KMS-11 (cell line): ENCODE data around the gene NKPD1.

ENCODE experiments used
- H2AFZ ChIP-seq: fragments of 200-600 bp; sonication (generic); 2 replicates; pipeline ENCODE4 v1.6.1; 2016; ENCODE audit warnings: antibody characterized with exemption, mixed run types, low read depth
- H3K27ac ChIP-seq: fragments of 200-600 bp; sonication (generic); 2 replicates; pipeline ENCODE4 v1.6.1; 2016; ENCODE audit warnings: mild to moderate bottlenecking, mixed run types
- H3K27me3 ChIP-seq: fragments of 200-600 bp; sonication (generic); 2 replicates; pipeline ENCODE4 v1.6.1; 2017; ENCODE audit warnings: mild to moderate bottlenecking, low read depth, mixed run types, moderate library complexity; ENCODE audit not compliant: insufficient read depth
- H3K36me3 ChIP-seq: fragments of 200-600 bp; sonication (generic); 2 replicates; pipeline ENCODE4 v1.6.1; 2017; ENCODE audit warnings: mild to moderate bottlenecking, mixed run types; ENCODE audit not compliant: insufficient read depth
- H3K4me1 ChIP-seq: fragments of 200-600 bp; sonication (generic); 2 replicates; pipeline ENCODE4 v1.6.1; 2016; ENCODE audit warnings: mild to moderate bottlenecking, low read depth, mixed run types; ENCODE audit not compliant: poor library complexity, severe bottlenecking
- H3K4me2 ChIP-seq: fragments of 200-600 bp; sonication (generic); 2 replicates; pipeline ENCODE4 v1.7.0; 2016; ENCODE audit warnings: mild to moderate bottlenecking, mixed run types
- H3K4me3 ChIP-seq: fragments of 200-600 bp; sonication (generic); IDR thresholded peaks from 2 replicates; pipeline ENCODE4 v1.6.1; 2017; ENCODE audit warnings: low read depth, low read length, mixed read lengths; ENCODE audit not compliant: insufficient read depth
- H3K79me2 ChIP-seq: fragments of 200-600 bp; sonication (generic); 2 replicates; pipeline ENCODE4 v1.6.1; 2016; ENCODE audit warnings: low read depth, mixed run types; ENCODE audit not compliant: insufficient read depth
- H3K9ac ChIP-seq: fragments of 200-600 bp; sonication (generic); 2 replicates; pipeline ENCODE4 v1.6.1; 2016; ENCODE audit warnings: mild to moderate bottlenecking, mixed run types
- H4K20me1 ChIP-seq: fragments of 200-600 bp; sonication (generic); 2 replicates; pipeline ENCODE4 v1.6.1; 2016; ENCODE audit warnings: mild to moderate bottlenecking, mixed run types; ENCODE audit not compliant: insufficient read depth
- CTCF ChIP-seq: fragments of 200-600 bp; sonication (generic); conservative IDR thresholded peaks from 2 replicates; pipeline ENCODE4 v1.6.1; 2017; ENCODE audit warnings: low read depth, mild to moderate bottlenecking, antibody characterized with exemption, low read length, moderate library complexity, mixed read lengths

The NKPD1 gene

GRCh38 chr19:45137179-45137761, 23.5 kb downstream of the NKPD1 start:
- TF ChIP-seq CTCF, result no peak
- Histone ChIP-seq H3K4me1 (peaks cover 84% of the 10 kb centered on the region), H3K4me2 (peak overlapping the region; percentile 99), H3K27ac (peak overlapping the region; percentile 93), H3K9ac (peak overlapping the region; percentile 70; the same call in 1 of the 2 replicates), H3K27me3 (no peaks in the 10 kb centered on the region), H3K79me2 (peaks cover 60% of the 10 kb centered on the region), H3K4me3 (no peak overlapping the region), H3K36me3 (no peaks in the 10 kb centered on the region), H2AFZ (0 out of 2 replicates have a peak overlapping the region, but pooled peaks have one; percentile 11), H4K20me1 (no peaks in the 10 kb centered on the region)

- Histone ChIP-seq H3K36me3 (no peaks in the 10 kb centered on the region), H3K27me3 (no peaks in the 10 kb centered on the region), H3K4me3 (no peak overlapping the region), H3K9ac (peak overlapping the region; percentile 70; the same call in 1 of the 2 replicates), H3K4me1 (peaks cover 90% of the 10 kb centered on the region), H3K4me2 (peak overlapping the region; percentile 99), H4K20me1 (no peaks in the 10 kb centered on the region), H3K27ac (peak overlapping the region; percentile 93), H3K79me2 (peaks cover 63% of the 10 kb centered on the region), H2AFZ (no peak overlapping the region)
- no peak for TF ChIP-seq CTCF
These were observed 24.1 kb downstream of the NKPD1 start for GRCh38 chr19:45136507-45137178.

- Histone ChIP-seq H3K4me1 (peaks cover 97% of the 10 kb centered on the region), H3K79me2 (peaks cover 67% of the 10 kb centered on the region), H3K4me2 (peak overlapping the region; percentile 99; the same call in 1 of the 2 replicates)
These were observed 25.5 kb downstream of the NKPD1 start for GRCh38 chr19:45135176-45135885.

GRCh38 chr19:45133661-45134060, 27.1 kb downstream of the NKPD1 start:
- Histone ChIP-seq H3K9ac (no peak overlapping the region), H4K20me1 (no peaks in the 10 kb centered on the region), H2AFZ (no peak overlapping the region), H3K4me3 (no peak overlapping the region), H3K27ac (no peak overlapping the region; the same call in 1 of the 2 replicates), H3K4me1 (peaks cover 97% of the 10 kb centered on the region), H3K4me2 (no peak overlapping the region; the same call in 1 of the 2 replicates), H3K36me3 (no peaks in the 10 kb centered on the region), H3K79me2 (peaks cover 70% of the 10 kb centered on the region), H3K27me3 (no peaks in the 10 kb centered on the region)
- TF ChIP-seq CTCF, result no peak

More at GRCh38 chr19:45135176-45135885, 25.5 kb downstream of the NKPD1 start:
- no peak overlapping the region for H3K9ac ChIP-seq
- H3K27ac ChIP-seq, result peak overlapping the region; percentile 93
- no peaks in the 10 kb centered on the region for H3K36me3 ChIP-seq
- no peaks in the 10 kb centered on the region for H3K27me3 ChIP-seq
- no peak for TF ChIP-seq CTCF
- H2AFZ ChIP-seq, result no peak overlapping the region
- H4K20me1 ChIP-seq, result no peaks in the 10 kb centered on the region
- no peak overlapping the region for H3K4me3 ChIP-seq
